HEK293 (cell line): ENCODE measurements around the gene DPCD.
A peak's percentile ranks its signal among the peaks of the same experiment; 100 is the strongest.

Experiments
- CTCF ChIA-PET: fragments of 350-600 bp; formaldehyde crosslinking; extraction: SDS; loops from one replicate; lab custom pipeline; 2021; ENCODE audit warnings: antibody characterized with exemption; lab: Yijun Ruan, JAX
- POLR2A ChIA-PET: fragments of 300-600 bp; formaldehyde crosslinking; extraction: SDS; loops from one replicate; lab custom pipeline; 2020; ENCODE audit warnings: antibody characterized with exemption, inconsistent platforms; lab: Yijun Ruan, JAX
- H3K27ac ChIP-seq: fragments of 200-500 bp; sonication (Bioruptor generic); 2 replicates; pipeline ENCODE4 v1.5.1; 2014; ENCODE audit warnings: low read depth, low read length, control low read depth, inconsistent platforms; ENCODE audit errors: extremely low read depth
- H3K36me3 ChIP-seq, 2 experiments: fragments of 200-500 bp in 1 of 2; sonication (Bioruptor generic) in 1 of 2; 1 replicate in 1 of 2; 2 replicates in 1 of 2; pipeline ENCODE4 v1.5.1; 2014 to 2017; ENCODE audit warnings: inconsistent platforms in 2 of 2, low read length in 2 of 2; ENCODE audit not compliant: control insufficient read depth in 2 of 2, insufficient read depth in 1 of 2
- H3K4me1 ChIP-seq: fragments of 200-500 bp; sonication (Bioruptor generic); 2 replicates; pipeline ENCODE4 v1.5.1; 2014; ENCODE audit warnings: mild to moderate bottlenecking, low read length, inconsistent platforms; ENCODE audit not compliant: control insufficient read depth, insufficient read depth
- H3K4me3 ChIP-seq: 2 replicates; pipeline ENCODE4 v1.5.1; 2011; ENCODE audit warnings: low read depth, mild to moderate bottlenecking, control low read depth, low read length, moderate library complexity
- H3K9me3 ChIP-seq: fragments of 200-500 bp; sonication (Bioruptor generic); 2 replicates; pipeline ENCODE4 v1.5.1; 2014; ENCODE audit warnings: low read depth, low read length, inconsistent platforms; ENCODE audit not compliant: control insufficient read depth, insufficient read depth
- ATF2 ChIP-seq: fragments of 450-650 bp; formaldehyde crosslinking; IDR thresholded peaks from 2 replicates; pipeline ENCODE4 v1.5.1; 2016; ENCODE audit warnings: missing biosample characterization, missing genetic modification characterization, low read depth
- PRDM1 ChIP-seq: fragments of 450-650 bp; formaldehyde crosslinking; IDR thresholded peaks from 2 replicates; pipeline ENCODE4; 2016; ENCODE audit warnings: missing biosample characterization, missing genetic modification characterization
- TRIM28 ChIP-seq: IDR thresholded peaks from 2 replicates; pipeline ENCODE4 v1.6.1; 2011; ENCODE audit warnings: low read length, control low read depth, borderline replicate concordance
- TSHZ1 ChIP-seq: fragments of 450-650 bp; formaldehyde crosslinking; IDR thresholded peaks from 2 replicates; pipeline ENCODE4 v1.5.1; 2016; ENCODE audit warnings: missing biosample characterization, missing genetic modification characterization, borderline replicate concordance
- ZBTB17 ChIP-seq: fragments of 450-650 bp; formaldehyde crosslinking; IDR thresholded peaks from 2 replicates; pipeline ENCODE4 v1.5.1; 2016; ENCODE audit warnings: missing biosample characterization, missing genetic modification characterization
- ZBTB6 ChIP-seq: fragments of 450-650 bp; formaldehyde crosslinking; IDR thresholded peaks from 2 replicates; pipeline ENCODE4 v1.5.1; 2017; ENCODE audit warnings: missing biosample characterization, missing genetic modification characterization
- ZFHX2 ChIP-seq: fragments of 450-650 bp; formaldehyde crosslinking; conservative IDR thresholded peaks from 2 replicates; pipeline ENCODE4 v1.5.1; 2016; ENCODE audit warnings: missing biosample characterization, missing genetic modification characterization
- ZIC2 ChIP-seq: fragments of 450-650 bp; formaldehyde crosslinking; IDR thresholded peaks from 2 replicates; pipeline ENCODE4 v1.5.1; 2016; ENCODE audit warnings: missing biosample characterization, missing genetic modification characterization
- ZNF398 ChIP-seq: fragments of 450-650 bp; formaldehyde crosslinking; IDR thresholded peaks from 2 replicates; pipeline ENCODE4 v1.5.1; 2017; ENCODE audit warnings: missing biosample characterization, missing genetic modification characterization
- ZNF639 ChIP-seq: fragments of 450-650 bp; formaldehyde crosslinking; IDR thresholded peaks from 2 replicates; pipeline ENCODE4 v1.5.1; 2016; ENCODE audit warnings: missing biosample characterization, missing genetic modification characterization
- ZNF701 ChIP-seq: fragments of 450-650 bp; formaldehyde crosslinking; IDR thresholded peaks from 2 replicates; pipeline ENCODE4 v1.5.1; 2016; ENCODE audit warnings: missing biosample characterization, missing genetic modification characterization
- ZNF707 ChIP-seq: fragments of 450-650 bp; formaldehyde crosslinking; IDR thresholded peaks from 2 replicates; pipeline ENCODE4 v1.5.1; 2016; ENCODE audit warnings: missing biosample characterization, missing genetic modification characterization
- ZNF792 ChIP-seq: fragments of 450-650 bp; formaldehyde crosslinking; IDR thresholded peaks from 2 replicates; pipeline ENCODE4 v1.5.1; 2016; ENCODE audit warnings: missing biosample characterization, missing genetic modification characterization
- TF ChIP-seq, protein P1 (sequence below): fragments of 450-650 bp; formaldehyde crosslinking; IDR thresholded peaks from 2 replicates; pipeline ENCODE4 v1.5.1; 2016; ENCODE audit warnings: missing biosample characterization, missing genetic modification characterization
- TF ChIP-seq, protein P2 (sequence below): fragments of 450-650 bp; IDR thresholded peaks from 2 replicates; pipeline ENCODE4 v1.5.1; 2018; ENCODE audit warnings: missing biosample characterization, mild to moderate bottlenecking, missing genetic modification characterization

The DPCD gene

GRCh38 chr10:101558671-101559595, 29.2 kb upstream of the DPCD start:
- Histone ChIP-seq H3K4me1 (no peaks in the 10 kb centered on the region), H3K36me3 (peaks cover 0 to 18% of the 10 kb centered on the region in 2 experiments; a peak in 1 of 3 replicates), H3K9me3 (no peaks in the 10 kb centered on the region)
- ChIA-PET CTCF (interaction anchor here (0.6 to 1.6 kb wide), 5 partner anchors 11 to 518 kb away, joined by 3 to 8 read pairs (median 3); no protein-coding TSS in a partner anchor), POLR2A (no interaction called here)
- TF ChIP-seq, protein P1, sequence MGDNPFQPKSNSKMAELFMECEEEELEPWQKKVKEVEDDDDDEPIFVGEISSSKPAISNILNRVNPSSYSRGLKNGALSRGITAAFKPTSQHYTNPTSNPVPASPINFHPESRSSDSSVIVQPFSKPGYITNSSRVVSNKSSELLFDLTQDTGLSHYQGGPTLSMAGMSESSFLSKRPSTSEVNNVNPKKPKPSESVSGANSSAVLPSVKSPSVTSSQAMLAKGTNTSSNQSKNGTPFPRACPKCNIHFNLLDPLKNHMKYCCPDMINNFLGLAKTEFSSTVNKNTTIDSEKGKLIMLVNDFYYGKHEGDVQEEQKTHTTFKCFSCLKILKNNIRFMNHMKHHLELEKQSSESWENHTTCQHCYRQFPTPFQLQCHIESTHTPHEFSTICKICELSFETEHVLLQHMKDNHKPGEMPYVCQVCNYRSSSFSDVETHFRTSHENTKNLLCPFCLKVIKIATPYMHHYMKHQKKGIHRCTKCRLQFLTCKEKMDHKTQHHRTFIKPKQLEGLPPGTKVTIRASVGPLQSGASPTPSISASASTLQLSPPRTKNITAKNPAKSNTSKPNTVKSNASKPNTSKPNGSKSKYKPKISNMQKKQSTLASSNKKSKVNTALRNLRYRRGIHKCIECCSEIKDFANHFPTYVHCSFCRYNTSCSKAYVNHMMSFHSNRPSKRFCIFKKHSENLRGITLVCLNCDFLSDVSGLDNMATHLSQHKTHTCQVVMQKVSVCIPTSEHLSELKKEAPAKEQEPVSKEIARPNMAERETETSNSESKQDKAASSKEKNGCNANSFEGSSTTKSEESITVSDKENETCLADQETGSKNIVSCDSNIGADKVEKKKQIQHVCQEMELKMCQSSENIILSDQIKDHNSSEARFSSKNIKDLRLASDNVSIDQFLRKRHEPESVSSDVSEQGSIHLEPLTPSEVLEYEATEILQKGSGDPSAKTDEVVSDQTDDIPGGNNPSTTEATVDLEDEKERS (tag by site-specific recombination), result no peak
- TF ChIP-seq ZNF639 (tag by site-specific recombination) (no peak), TSHZ1 (tag by site-specific recombination) (no peak), ZBTB6 (tag by site-specific recombination) (no peak), ZNF792 (no peak)
- TF ChIP-seq, protein P2, sequence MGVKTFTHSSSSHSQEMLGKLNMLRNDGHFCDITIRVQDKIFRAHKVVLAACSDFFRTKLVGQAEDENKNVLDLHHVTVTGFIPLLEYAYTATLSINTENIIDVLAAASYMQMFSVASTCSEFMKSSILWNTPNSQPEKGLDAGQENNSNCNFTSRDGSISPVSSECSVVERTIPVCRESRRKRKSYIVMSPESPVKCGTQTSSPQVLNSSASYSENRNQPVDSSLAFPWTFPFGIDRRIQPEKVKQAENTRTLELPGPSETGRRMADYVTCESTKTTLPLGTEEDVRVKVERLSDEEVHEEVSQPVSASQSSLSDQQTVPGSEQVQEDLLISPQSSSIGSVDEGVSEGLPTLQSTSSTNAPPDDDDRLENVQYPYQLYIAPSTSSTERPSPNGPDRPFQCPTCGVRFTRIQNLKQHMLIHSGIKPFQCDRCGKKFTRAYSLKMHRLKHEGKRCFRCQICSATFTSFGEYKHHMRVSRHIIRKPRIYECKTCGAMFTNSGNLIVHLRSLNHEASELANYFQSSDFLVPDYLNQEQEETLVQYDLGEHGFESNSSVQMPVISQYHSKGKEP (tag by site-specific recombination), result no peak
- TF ChIP-seq, all 188 proteins: peak for 0
- Histone ChIP-seq H3K4me3 (no peak overlapping the region), H3K27ac (no peak overlapping the region)

DNA sequence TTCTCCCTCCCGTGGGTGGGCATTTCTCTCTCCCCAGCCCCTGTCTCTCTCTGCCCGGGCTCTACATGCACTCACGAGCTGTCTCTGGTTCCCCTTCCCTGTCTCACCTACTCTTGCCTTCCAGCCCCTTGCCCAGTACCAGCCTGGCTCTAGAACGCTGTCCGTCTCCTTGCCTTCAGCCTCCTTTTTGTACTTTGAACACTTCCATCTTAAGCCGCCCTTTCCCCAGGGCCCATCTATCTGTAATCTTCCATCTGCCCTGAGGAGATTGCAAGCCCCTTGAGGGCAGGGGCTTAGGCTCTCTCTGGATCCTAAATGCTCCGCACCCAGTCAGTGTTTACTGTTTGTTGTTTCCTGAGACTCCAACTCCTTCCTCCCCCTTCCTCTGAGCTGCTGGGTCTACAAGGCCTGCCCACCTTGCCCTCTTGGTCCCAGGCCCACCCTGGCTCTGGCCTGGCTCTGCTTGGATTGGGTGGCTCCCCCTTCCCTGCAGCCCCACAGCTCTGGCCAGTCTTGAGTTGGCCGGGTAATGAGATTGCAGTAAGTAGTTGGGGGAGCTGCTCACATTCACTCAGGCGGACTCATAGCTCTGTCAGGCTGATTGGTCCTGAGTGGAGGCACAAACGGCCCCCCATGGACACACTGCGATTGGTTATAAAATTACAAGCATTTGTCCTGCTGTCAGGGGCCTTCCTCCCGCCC, 28.4 kb upstream of the DPCD start:
- no peaks in the 10 kb centered on the region for H3K4me1 ChIP-seq
- peaks cover 0 to 11% of the 10 kb centered on the region in 2 experiments; a peak in 1 of 3 replicates for H3K36me3 ChIP-seq
- ChIA-PET POLR2A (no interaction called here), CTCF (interaction anchor here (0.6 to 1.5 kb wide), 3 partner anchors 17 to 499 kb away, joined by 3 to 4 read pairs (median 3); no protein-coding TSS in a partner anchor)
- H3K4me3 ChIP-seq, result no peak overlapping the region
- H3K27ac ChIP-seq, result no peak overlapping the region
- no peaks in the 10 kb centered on the region for H3K9me3 ChIP-seq
- no peak for TF ChIP-seq ZNF707 (tag by site-specific recombination)
- TF ChIP-seq PRDM1 (tag by site-specific recombination), result no peak
- no peak for TF ChIP-seq ZNF701
- peak; percentile 15; the same call in 1 of the 2 replicates for TF ChIP-seq ZFHX2 (tag by site-specific recombination)
- peak; percentile 51 for TF ChIP-seq ZBTB17
- TF ChIP-seq ZIC2 (tag by site-specific recombination), result no peak
- no peak for TF ChIP-seq ZNF398 (tag by site-specific recombination)
- peak; percentile 73; the same call in 1 of the 2 replicates for TF ChIP-seq TRIM28
- no peak for TF ChIP-seq ATF2 (tag by site-specific recombination)
